HEK293 (cell line): ENCODE results near the gene TMEM86A.

ENCODE experiments used
- CTCF ChIA-PET: fragments of 350-600 bp; formaldehyde crosslinking; extraction: SDS; loops from one replicate; lab custom pipeline; 2021; ENCODE audit warnings: antibody characterized with exemption; lab: Yijun Ruan, JAX
- POLR2A ChIA-PET: fragments of 300-600 bp; formaldehyde crosslinking; extraction: SDS; loops from one replicate; lab custom pipeline; 2020; ENCODE audit warnings: antibody characterized with exemption, inconsistent platforms; lab: Yijun Ruan, JAX
- H3K27ac ChIP-seq: fragments of 200-500 bp; sonication (Bioruptor generic); 2 replicates; pipeline ENCODE4 v1.5.1; 2014; ENCODE audit warnings: low read depth, low read length, control low read depth, inconsistent platforms; ENCODE audit errors: extremely low read depth
- H3K36me3 ChIP-seq, 2 experiments: fragments of 200-500 bp in 1 of 2; sonication (Bioruptor generic) in 1 of 2; 1 replicate in 1 of 2; 2 replicates in 1 of 2; pipeline ENCODE4 v1.5.1; 2014 to 2017; ENCODE audit warnings: inconsistent platforms in 2 of 2, low read length in 2 of 2; ENCODE audit not compliant: control insufficient read depth in 2 of 2, insufficient read depth in 1 of 2
- H3K4me1 ChIP-seq: fragments of 200-500 bp; sonication (Bioruptor generic); 2 replicates; pipeline ENCODE4 v1.5.1; 2014; ENCODE audit warnings: mild to moderate bottlenecking, low read length, inconsistent platforms; ENCODE audit not compliant: control insufficient read depth, insufficient read depth
- H3K4me3 ChIP-seq: 2 replicates; pipeline ENCODE4 v1.5.1; 2011; ENCODE audit warnings: low read depth, mild to moderate bottlenecking, control low read depth, low read length, moderate library complexity
- H3K9me3 ChIP-seq: fragments of 200-500 bp; sonication (Bioruptor generic); 2 replicates; pipeline ENCODE4 v1.5.1; 2014; ENCODE audit warnings: low read depth, low read length, inconsistent platforms; ENCODE audit not compliant: control insufficient read depth, insufficient read depth
- AEBP2 ChIP-seq: fragments of 450-650 bp; formaldehyde crosslinking; IDR thresholded peaks from 2 replicates; pipeline ENCODE4 v1.5.1; 2016; ENCODE audit warnings: missing biosample characterization, missing genetic modification characterization, borderline replicate concordance
- ATF2 ChIP-seq: fragments of 450-650 bp; formaldehyde crosslinking; IDR thresholded peaks from 2 replicates; pipeline ENCODE4 v1.5.1; 2016; ENCODE audit warnings: missing biosample characterization, missing genetic modification characterization, low read depth
- FEZF1 ChIP-seq: fragments of 450-650 bp; formaldehyde crosslinking; IDR thresholded peaks from 2 replicates; pipeline ENCODE4 v1.5.1; 2016; ENCODE audit warnings: missing biosample characterization, missing genetic modification characterization
- HOXA7 ChIP-seq: sonication (generic); formaldehyde crosslinking; IDR thresholded peaks from 2 replicates; pipeline ENCODE4 v1.8.1; 2022; ENCODE audit warnings: missing genetic modification reagents, borderline replicate concordance
- HOXD13 ChIP-seq: sonication (generic); formaldehyde crosslinking; IDR thresholded peaks from 2 replicates; pipeline ENCODE4 v1.8.0; 2022; ENCODE audit warnings: missing genetic modification reagents, borderline replicate concordance
- PBX3 ChIP-seq: sonication (generic); formaldehyde crosslinking; IDR thresholded peaks from 2 replicates; pipeline ENCODE4 v1.8.1; 2022; ENCODE audit warnings: mild to moderate bottlenecking, moderate library complexity, missing genetic modification reagents
- PRDM10 ChIP-seq: fragments of 450-650 bp; formaldehyde crosslinking; IDR thresholded peaks from 2 replicates; pipeline ENCODE4 v1.5.1; 2016; ENCODE audit warnings: missing biosample characterization, missing genetic modification characterization
- ZBTB20 ChIP-seq: fragments of 450-650 bp; formaldehyde crosslinking; IDR thresholded peaks from 2 replicates; pipeline ENCODE4 v1.5.1; 2016; ENCODE audit warnings: missing biosample characterization, missing genetic modification characterization
- ZBTB8A ChIP-seq: fragments of 450-650 bp; formaldehyde crosslinking; IDR thresholded peaks from 2 replicates; pipeline ENCODE4 v1.5.1; 2016; ENCODE audit warnings: missing biosample characterization, missing genetic modification characterization
- ZEB2 ChIP-seq: fragments of 450-650 bp; formaldehyde crosslinking; IDR thresholded peaks from 2 replicates; pipeline ENCODE4 v1.5.1; 2016; ENCODE audit warnings: missing biosample characterization, missing genetic modification characterization
- ZFP3 ChIP-seq: fragments of 450-650 bp; formaldehyde crosslinking; IDR thresholded peaks from 2 replicates; pipeline ENCODE4 v1.5.1; 2016; ENCODE audit warnings: low read depth, missing biosample characterization, missing genetic modification characterization
- ZNF133 ChIP-seq: fragments of 450-650 bp; formaldehyde crosslinking; IDR thresholded peaks from 2 replicates; pipeline ENCODE4 v1.5.1; 2016; ENCODE audit warnings: missing biosample characterization, missing genetic modification characterization
- ZNF155 ChIP-seq: fragments of 450-650 bp; formaldehyde crosslinking; IDR thresholded peaks from 2 replicates; pipeline ENCODE4 v1.5.1; 2016; ENCODE audit warnings: missing biosample characterization, missing genetic modification characterization
- ZNF18 ChIP-seq: fragments of 450-650 bp; formaldehyde crosslinking; IDR thresholded peaks from 2 replicates; pipeline ENCODE4 v1.5.1; 2016; ENCODE audit warnings: missing biosample characterization, missing genetic modification characterization
- ZNF211 ChIP-seq: fragments of 450-650 bp; formaldehyde crosslinking; IDR thresholded peaks from 2 replicates; pipeline ENCODE4 v1.5.1; 2016; ENCODE audit warnings: low read depth, missing biosample characterization, missing genetic modification characterization
- ZNF239 ChIP-seq: fragments of 450-650 bp; formaldehyde crosslinking; IDR thresholded peaks from 2 replicates; pipeline ENCODE4 v1.5.1; 2016; ENCODE audit warnings: missing biosample characterization, missing genetic modification characterization
- ZNF274 ChIP-seq, 2 experiments: fragments of 200-500 bp in 1 of 2; fragments of 450-650 bp in 1 of 2; sonication (Bioruptor generic) in 1 of 2; formaldehyde crosslinking in 1 of 2; IDR thresholded peaks; 2 replicates each; pipeline versions ENCODE4 v1.5.1 to v1.6.1; 2014 to 2016; ENCODE audit warnings: borderline replicate concordance in 1 of 2, inconsistent platforms in 1 of 2, low read length in 1 of 2, missing biosample characterization in 1 of 2, missing genetic modification characterization in 1 of 2
- ZNF354C ChIP-seq: fragments of 450-650 bp; formaldehyde crosslinking; IDR thresholded peaks from 2 replicates; pipeline ENCODE4 v1.5.1; 2016; ENCODE audit warnings: missing biosample characterization, missing genetic modification characterization, low read depth, borderline replicate concordance
- ZNF433 ChIP-seq: fragments of 450-650 bp; formaldehyde crosslinking; IDR thresholded peaks from 2 replicates; pipeline ENCODE4 v1.5.1; 2016; ENCODE audit warnings: missing biosample characterization, missing genetic modification characterization, low read depth
- ZNF530 ChIP-seq: fragments of 450-650 bp; formaldehyde crosslinking; IDR thresholded peaks from 2 replicates; pipeline ENCODE4 v1.5.1; 2016; ENCODE audit warnings: low read depth, missing biosample characterization, missing genetic modification characterization
- ZNF621 ChIP-seq: fragments of 450-650 bp; formaldehyde crosslinking; IDR thresholded peaks from 2 replicates; pipeline ENCODE4 v1.5.1; 2017; ENCODE audit warnings: missing biosample characterization, missing genetic modification characterization
- ZNF623 ChIP-seq: fragments of 450-650 bp; formaldehyde crosslinking; IDR thresholded peaks from 2 replicates; pipeline ENCODE4 v1.5.1; 2016; ENCODE audit warnings: missing biosample characterization, missing genetic modification characterization
- ZNF654 ChIP-seq: fragments of 450-650 bp; formaldehyde crosslinking; IDR thresholded peaks from 2 replicates; pipeline ENCODE4 v1.5.1; 2016; ENCODE audit warnings: low read depth, missing biosample characterization, missing genetic modification characterization
- ZNF677 ChIP-seq: fragments of 450-650 bp; IDR thresholded peaks from 2 replicates; pipeline ENCODE4 v1.5.0; 2018; ENCODE audit warnings: missing biosample characterization, mild to moderate bottlenecking, missing genetic modification characterization, moderate library complexity
- ZNF707 ChIP-seq: fragments of 450-650 bp; formaldehyde crosslinking; IDR thresholded peaks from 2 replicates; pipeline ENCODE4 v1.5.1; 2016; ENCODE audit warnings: missing biosample characterization, missing genetic modification characterization
- ZNF837 ChIP-seq: fragments of 450-650 bp; formaldehyde crosslinking; IDR thresholded peaks from 2 replicates; pipeline ENCODE4 v1.5.1; 2016; ENCODE audit warnings: missing biosample characterization, missing genetic modification characterization
- ZSCAN23 ChIP-seq: fragments of 450-650 bp; formaldehyde crosslinking; IDR thresholded peaks from 2 replicates; pipeline ENCODE4 v1.5.1; 2016; ENCODE audit warnings: missing biosample characterization, missing genetic modification characterization

Gene TMEM86A

GRCh38 chr11:18728658-18729057 is 30.1 kb downstream of the TMEM86A start (continued):
- TF ChIP-seq PBX3 (CRISPR knock-in tag) (no peak), ZSCAN23 (no peak), ZNF133 (tag by site-specific recombination) (no peak)

GRCh38 chr11:18729426-18729825 is 30.8 kb downstream of the TMEM86A start:
- Histone ChIP-seq H3K4me3 (no peak overlapping the region), H3K36me3 (no peaks in the 10 kb centered on the region), H3K27ac (no peak overlapping the region), H3K4me1 (no peaks in the 10 kb centered on the region), H3K9me3 (no peaks in the 10 kb centered on the region)
- CTCF ChIA-PET: interaction anchor here (0.8 to 6.0 kb wide), 5 partner anchors 12 to 614 kb away, joined by 4 to 82 read pairs (median 17); no protein-coding TSS in a partner anchor
- POLR2A ChIA-PET: no interaction called here
- no peak for TF ChIP-seq ZNF707 (tag by site-specific recombination)
- no peak for TF ChIP-seq ZNF677
- TF ChIP-seq ZNF155: no peak
- no peak for TF ChIP-seq ZBTB8A (tag by site-specific recombination)
- no peak for TF ChIP-seq ZNF530 (tag by site-specific recombination)
- no peak for TF ChIP-seq ZSCAN23
- TF ChIP-seq HOXA7: no peak
- no peak for TF ChIP-seq ZBTB20
- no peak for TF ChIP-seq ATF2 (tag by site-specific recombination)
- TF ChIP-seq ZNF211 (tag by site-specific recombination): no peak
- no peak for TF ChIP-seq ZNF239 (tag by site-specific recombination)
- TF ChIP-seq ZNF18: no peak
- no peak for TF ChIP-seq ZNF837 (tag by site-specific recombination)
- TF ChIP-seq ZNF354C (tag by site-specific recombination): no peak
- no peak for TF ChIP-seq PRDM10

- H3K4me1 ChIP-seq: no peaks in the 10 kb centered on the region
- no peak overlapping the region for H3K4me3 ChIP-seq
- CTCF ChIA-PET: interaction anchor here (1.0 to 6.0 kb wide), 8 partner anchors 9 to 615 kb away, joined by 3 to 82 read pairs (median 9); no protein-coding TSS in a partner anchor
- POLR2A ChIA-PET: no interaction called here
- H3K9me3 ChIP-seq: no peaks in the 10 kb centered on the region
- no peak overlapping the region for H3K27ac ChIP-seq
- no peaks in the 10 kb centered on the region for H3K36me3 ChIP-seq
- no peak for TF ChIP-seq HOXD13
- TF ChIP-seq ZNF274 (IDR thresholded peaks at IDR 0.05; ENCODE audit: low read length): no peak
- no peak for TF ChIP-seq ZNF274 (tag by site-specific recombination; IDR thresholded peaks at IDR 0.05; ENCODE audit: borderline replicate concordance)
- TF ChIP-seq ZNF621 (tag by site-specific recombination): no peak
- no peak for TF ChIP-seq AEBP2 (tag by site-specific recombination)
- no peak for TF ChIP-seq ZNF433
- no peak for TF ChIP-seq ZEB2 (tag by site-specific recombination)
- TF ChIP-seq ZNF623 (tag by site-specific recombination): no peak
- TF ChIP-seq ZFP3 (tag by site-specific recombination): no peak
- TF ChIP-seq FEZF1: no peak
- TF ChIP-seq ZNF654 (tag by site-specific recombination): no peak
Measured at GRCh38 chr11:18730020-18730419, 31.4 kb downstream of the TMEM86A start.
